Hepatocyte (in vitro differentiated cells): ENCODE measurements around the gene SLX1A. TPM values are rescaled to one million over a fixed set of nuclear protein-coding genes. Genes with fewer than 3 reads are reported as not detected.

Source experiments
- DNase-seq: peaks from one replicate; pipeline ENCODE4 v3.0.0-alpha.2; 2016; ENCODE audit warnings: low spot score
- H2AFZ ChIP-seq: fragments of 200-600 bp; sonication (generic); 2 replicates; pipeline ENCODE4 v1.6.0; 2016; ENCODE audit warnings: antibody characterized with exemption, mild to moderate bottlenecking
- H3K27ac ChIP-seq: fragments of 200-600 bp; sonication (generic); 2 replicates; pipeline ENCODE4 v1.5.1; 2016; ENCODE audit warnings: mild to moderate bottlenecking
- H3K27me3 ChIP-seq: fragments of 200-600 bp; sonication (generic); 2 replicates; pipeline ENCODE4 v1.6.1; 2016
- H3K36me3 ChIP-seq: fragments of 200-600 bp; sonication (generic); replicated peaks from 2 replicates; pipeline ENCODE4 v1.5.1; 2016; ENCODE audit warnings: low read depth; ENCODE audit not compliant: insufficient read depth
- H3K4me1 ChIP-seq: fragments of 200-600 bp; sonication (generic); 2 replicates; pipeline ENCODE4 v1.5.1; 2016; ENCODE audit warnings: mild to moderate bottlenecking, moderate library complexity; ENCODE audit not compliant: insufficient read depth
- H3K4me2 ChIP-seq: fragments of 200-600 bp; sonication (generic); 2 replicates; pipeline ENCODE4 v1.6.0; 2016
- H3K4me3 ChIP-seq: fragments of 200-600 bp; sonication (generic); 2 replicates; pipeline ENCODE4 v1.5.1; 2016; ENCODE audit warnings: mild to moderate bottlenecking
- H3K79me2 ChIP-seq: fragments of 200-600 bp; sonication (generic); 2 replicates; pipeline ENCODE4 v1.6.0; 2017; ENCODE audit warnings: mild to moderate bottlenecking
- H3K9me2 ChIP-seq: fragments of 200-600 bp; sonication (generic); replicated peaks from 2 replicates; pipeline ENCODE4 v1.6.0; 2017; ENCODE audit warnings: mild to moderate bottlenecking; ENCODE audit not compliant: insufficient read depth
- H3K9me3 ChIP-seq: fragments of 200-600 bp; sonication (generic); 2 replicates; pipeline ENCODE4 v1.5.1; 2016; ENCODE audit warnings: low read depth, mild to moderate bottlenecking
- H4K20me1 ChIP-seq: fragments of 200-600 bp; sonication (generic); 2 replicates; pipeline ENCODE4 v1.6.0; 2016; ENCODE audit warnings: mild to moderate bottlenecking; ENCODE audit not compliant: insufficient read depth, poor library complexity, severe bottlenecking
- EZH2 ChIP-seq: fragments of 200-600 bp; sonication (generic); IDR thresholded peaks from 2 replicates; pipeline ENCODE4 v1.6.1; 2016; ENCODE audit warnings: antibody characterized with exemption, mild to moderate bottlenecking, borderline replicate concordance
- EZH2phosphoT487 ChIP-seq: fragments of 200-600 bp; sonication (generic); IDR thresholded peaks from one replicate; pipeline ENCODE4 v1.6.1; 2018; ENCODE audit warnings: antibody characterized with exemption, mild to moderate bottlenecking, low read depth, moderate library complexity; ENCODE audit not compliant: unreplicated experiment, severe bottlenecking
- WGBS: methylation state at CpG from one replicate; pipeline ENCODE4 v1.1.6; 2016; ENCODE audit warnings: low lambda C conversion rate; ENCODE audit errors: missing lambda C conversion rate; 5-methylcytosine and 5-hydroxymethylcytosine counted together
- polyA plus RNA-seq: library from polyadenylated mRNA; unstranded; fragments of >200 nt; fragmentation: Nextera tagmentation; extraction: Ambion mirVana; gene quantifications from 2 replicates; pipeline ENCODE4 v1.2.1, GENCODE V29; 2016
- total RNA-seq: library from RNA; depleted of rRNA; stranded (reverse); fragments of >200 nt; gene quantifications from 2 replicates; pipeline ENCODE4 v1.2.3, GENCODE V29; 2014
- TF ChIP-seq, protein P1 (sequence below): fragments of 200-600 bp; sonication (generic); IDR thresholded peaks from 2 replicates; pipeline ENCODE4 v1.5.1; 2016; ENCODE audit warnings: antibody characterized with exemption, mild to moderate bottlenecking; ENCODE audit not compliant: poor library complexity

Gene SLX1A
- total and polyA plus RNA-seq, 2 experiments from 2014 or later: 25.1 to 111 TPM

DNA sequence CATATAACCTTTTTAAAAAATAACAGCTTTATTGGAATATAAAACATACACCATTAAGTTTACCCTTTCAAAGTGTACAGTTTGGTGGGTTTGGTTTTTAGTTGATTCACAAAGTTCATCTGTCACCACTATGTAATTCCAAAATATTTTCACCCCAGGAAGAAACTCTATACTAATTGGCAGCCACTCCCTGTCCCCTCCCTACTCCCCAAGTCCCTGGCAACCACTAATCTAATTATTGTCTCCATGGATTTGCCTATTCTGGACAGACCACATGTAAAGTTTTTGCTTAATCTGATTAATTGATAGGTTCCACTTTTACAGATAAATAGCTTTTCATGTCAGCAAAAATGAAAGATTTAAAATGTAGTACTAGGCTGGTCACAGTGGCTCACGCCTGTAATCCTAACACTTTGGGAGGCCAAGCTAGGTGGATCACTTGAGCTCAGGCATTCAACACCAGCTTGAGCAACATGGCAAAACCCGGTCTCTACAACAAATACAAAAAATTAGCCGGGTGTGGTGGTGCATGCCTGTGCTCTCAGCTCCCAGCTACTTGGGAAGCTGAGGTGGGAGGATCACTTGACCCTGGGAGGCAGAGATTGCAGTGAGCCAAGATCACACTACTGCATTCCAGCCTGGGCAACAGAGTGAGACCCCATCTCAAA lies 45.7 kb upstream of the SLX1A start:
- Histone ChIP-seq H3K27ac (no peak overlapping the region), H2AFZ (no peak overlapping the region), H3K4me2 (no peak overlapping the region), H4K20me1 (no peaks in the 10 kb centered on the region), H3K4me1 (no peaks in the 10 kb centered on the region), H3K9me2 (no peaks in the 10 kb centered on the region), H3K27me3 (no peaks in the 10 kb centered on the region), H3K79me2 (no peaks in the 10 kb centered on the region), H3K4me3 (no peak overlapping the region), H3K9me3 (peaks cover 4% of the 10 kb centered on the region), H3K36me3 (no peaks in the 10 kb centered on the region)
- TF ChIP-seq, protein P1, sequence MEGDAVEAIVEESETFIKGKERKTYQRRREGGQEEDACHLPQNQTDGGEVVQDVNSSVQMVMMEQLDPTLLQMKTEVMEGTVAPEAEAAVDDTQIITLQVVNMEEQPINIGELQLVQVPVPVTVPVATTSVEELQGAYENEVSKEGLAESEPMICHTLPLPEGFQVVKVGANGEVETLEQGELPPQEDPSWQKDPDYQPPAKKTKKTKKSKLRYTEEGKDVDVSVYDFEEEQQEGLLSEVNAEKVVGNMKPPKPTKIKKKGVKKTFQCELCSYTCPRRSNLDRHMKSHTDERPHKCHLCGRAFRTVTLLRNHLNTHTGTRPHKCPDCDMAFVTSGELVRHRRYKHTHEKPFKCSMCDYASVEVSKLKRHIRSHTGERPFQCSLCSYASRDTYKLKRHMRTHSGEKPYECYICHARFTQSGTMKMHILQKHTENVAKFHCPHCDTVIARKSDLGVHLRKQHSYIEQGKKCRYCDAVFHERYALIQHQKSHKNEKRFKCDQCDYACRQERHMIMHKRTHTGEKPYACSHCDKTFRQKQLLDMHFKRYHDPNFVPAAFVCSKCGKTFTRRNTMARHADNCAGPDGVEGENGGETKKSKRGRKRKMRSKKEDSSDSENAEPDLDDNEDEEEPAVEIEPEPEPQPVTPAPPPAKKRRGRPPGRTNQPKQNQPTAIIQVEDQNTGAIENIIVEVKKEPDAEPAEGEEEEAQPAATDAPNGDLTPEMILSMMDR: no peak
- no peak for TF ChIP-seq EZH2
- TF ChIP-seq EZH2phosphoT487: no peak
- 89% methylated on average over 3 of the region's 3 CpGs for WGBS
- DNase-seq: no peak

- Histone ChIP-seq H3K27ac (no peak overlapping the region), H2AFZ (no peak overlapping the region)
- TF ChIP-seq, protein P1: no peak
- TF ChIP-seq EZH2 (no peak), EZH2phosphoT487 (no peak)
Observed at GRCh38 chr16:30149250-30149930, 44.3 kb upstream of the SLX1A start.

DNA sequence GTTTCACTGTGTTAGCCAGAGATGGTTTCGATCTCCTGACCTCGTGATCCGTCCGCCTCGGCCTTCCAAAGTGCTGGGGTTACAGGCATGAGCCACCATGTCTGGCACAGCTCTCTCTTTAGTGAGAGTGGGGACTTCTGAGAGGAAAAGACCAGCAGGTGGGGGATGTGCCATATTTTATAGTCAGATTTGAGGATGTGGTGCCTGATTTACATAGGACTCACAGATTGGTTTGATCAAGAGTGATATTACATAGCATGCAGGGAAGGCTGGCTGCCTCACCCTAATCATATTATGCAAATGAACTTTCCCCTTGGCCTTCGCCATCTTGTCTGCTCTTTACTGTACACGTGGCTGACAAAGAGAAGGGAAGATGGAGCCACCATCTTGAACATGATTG lies 42.6 kb upstream of the SLX1A start:
- Histone ChIP-seq H3K27ac (no peak overlapping the region), H3K79me2 (no peaks in the 10 kb centered on the region), H4K20me1 (no peaks in the 10 kb centered on the region), H2AFZ (no peak overlapping the region), H3K4me2 (no peak overlapping the region), H3K4me1 (no peaks in the 10 kb centered on the region), H3K9me3 (peaks cover 4% of the 10 kb centered on the region), H3K36me3 (no peaks in the 10 kb centered on the region), H3K9me2 (no peaks in the 10 kb centered on the region), H3K27me3 (no peaks in the 10 kb centered on the region), H3K4me3 (no peak overlapping the region)
- TF ChIP-seq EZH2phosphoT487 (no peak), EZH2 (no peak)
- TF ChIP-seq, protein P1: no peak
- DNase-seq: no peak
- 88% methylated on average over 7 of the region's 7 CpGs for WGBS

More at GRCh38 chr16:30149250-30149930, 44.3 kb upstream of the SLX1A start:
- Histone ChIP-seq H3K9me3 (peaks cover 4% of the 10 kb centered on the region), H3K79me2 (no peaks in the 10 kb centered on the region), H3K4me2 (no peak overlapping the region), H3K9me2 (no peaks in the 10 kb centered on the region), H3K36me3 (no peaks in the 10 kb centered on the region), H3K4me3 (no peak overlapping the region), H3K27me3 (no peaks in the 10 kb centered on the region), H3K4me1 (no peaks in the 10 kb centered on the region), H4K20me1 (no peaks in the 10 kb centered on the region)
- DNase-seq: no peak
- WGBS: 92% methylated on average over 5 of the region's 5 CpGs
